Caco-2 (cell line): Measurements from ENCODE around the gene SAMD10. TPM values are rescaled to one million over a fixed set of nuclear protein-coding genes. Genes with fewer than 3 reads are reported as not detected.

Experiments
- BruUV-seq: library from RNA; stranded (reverse); fragments of 400-500 nt; replicated peaks from 2 replicates; lab custom pipeline; 2021; lab: Mats Ljungman, UMichigan
- CTCF ChIA-PET: fragments of 300-600 bp; sonication (Branson Sonifier 250); formaldehyde crosslinking; loops from one replicate; lab custom pipeline; 2022; ENCODE audit warnings: antibody characterized with exemption; lab: Charles Lee
- POLR2A ChIA-PET: fragments of 300-600 bp; sonication (Branson Sonifier 250); formaldehyde crosslinking; loops from one replicate; lab custom pipeline; 2022; ENCODE audit warnings: antibody characterized with exemption; lab: Charles Lee
- DNase-seq, 2 experiments: peaks; one replicate each; pipeline versions ENCODE4 v3.0.0 to v3.0.0-alpha.2; 2020 to 2022
- H3K27me3 ChIP-seq: replicated peaks from 2 replicates; pipeline ENCODE4 v1.6.0; 2011; ENCODE audit warnings: low read length; ENCODE audit not compliant: control insufficient read depth, insufficient read depth
- H3K36me3 ChIP-seq: 2 replicates; pipeline ENCODE4 v1.5.1; 2011; ENCODE audit warnings: low read length; ENCODE audit not compliant: control insufficient read depth, insufficient read depth
- H3K4me1 ChIP-seq: fragments of 250-450 bp; sonication (Bioruptor Pico); 2 replicates; pipeline ENCODE4 v1.5.1; 2020; ENCODE audit warnings: mild to moderate bottlenecking
- H3K4me3 ChIP-seq: 2 replicates; pipeline ENCODE4 v1.5.1; 2011; ENCODE audit warnings: low read depth, mild to moderate bottlenecking, control low read depth, low read length
- H3K9me3 ChIP-seq: fragments of 250-450 bp; sonication (Bioruptor Pico); 2 replicates; pipeline ENCODE4 v1.5.1; 2020; ENCODE audit warnings: mild to moderate bottlenecking, moderate library complexity
- H3K27ac Mint-ChIP-seq: one replicate; pipeline ENCODE4 v1.8.0; 2022; ENCODE audit warnings: mixed read lengths; ENCODE audit not compliant: unreplicated experiment
- H3K27me3 Mint-ChIP-seq: one replicate; pipeline ENCODE4 v1.8.0; 2022; ENCODE audit warnings: mixed read lengths; ENCODE audit not compliant: insufficient read depth, unreplicated experiment
- H3K36me3 Mint-ChIP-seq: one replicate; pipeline ENCODE4 v1.8.0; 2022; ENCODE audit warnings: mild to moderate bottlenecking, mixed read lengths; ENCODE audit not compliant: insufficient read depth, unreplicated experiment
- H3K4me1 Mint-ChIP-seq: one replicate; pipeline ENCODE4 v1.8.0; 2022; ENCODE audit warnings: low read depth, mixed read lengths; ENCODE audit not compliant: unreplicated experiment
- H3K4me3 Mint-ChIP-seq: one replicate; pipeline ENCODE4 v1.8.0; 2022; ENCODE audit warnings: mild to moderate bottlenecking, moderate library complexity, mixed read lengths; ENCODE audit not compliant: unreplicated experiment
- H3K9me3 Mint-ChIP-seq: one replicate; pipeline ENCODE4 v1.8.0; 2022; ENCODE audit warnings: mixed read lengths; ENCODE audit not compliant: unreplicated experiment
- intact Hi-C: fragments of 100-400 bp; cut with micrococcal nuclease; formaldehyde crosslinking; loops from one replicate; pipeline ENCODE4 v1.10.0; 2022; ENCODE audit not compliant: unreplicated experiment
- total RNA-seq: library from RNA; stranded (reverse); gene quantifications from 2 replicates; pipeline ENCODE4 v1.2.3, GENCODE V29; 2022
- TF ChIP-seq, protein P1 (sequence below), 2 experiments: fragments of 200-600 bp in 1 of 2; IDR thresholded peaks; 1 replicate in 1 of 2; 2 replicates in 1 of 2; pipeline versions ENCODE4 v1.5.1 to v1.8.0; 2011 to 2022; ENCODE audit warnings: antibody characterized with exemption in 1 of 2, control low read depth in 1 of 2, inconsistent platforms in 1 of 2, low read depth in 1 of 2, low read length in 1 of 2, mild to moderate bottlenecking in 1 of 2, moderate library complexity in 1 of 2; ENCODE audit not compliant: insufficient read depth in 1 of 2, severe bottlenecking in 1 of 2, unreplicated experiment in 1 of 2

Gene SAMD10
- total RNA-seq, 1 experiment from 2014 or later, result 13.6 TPM

DNA sequence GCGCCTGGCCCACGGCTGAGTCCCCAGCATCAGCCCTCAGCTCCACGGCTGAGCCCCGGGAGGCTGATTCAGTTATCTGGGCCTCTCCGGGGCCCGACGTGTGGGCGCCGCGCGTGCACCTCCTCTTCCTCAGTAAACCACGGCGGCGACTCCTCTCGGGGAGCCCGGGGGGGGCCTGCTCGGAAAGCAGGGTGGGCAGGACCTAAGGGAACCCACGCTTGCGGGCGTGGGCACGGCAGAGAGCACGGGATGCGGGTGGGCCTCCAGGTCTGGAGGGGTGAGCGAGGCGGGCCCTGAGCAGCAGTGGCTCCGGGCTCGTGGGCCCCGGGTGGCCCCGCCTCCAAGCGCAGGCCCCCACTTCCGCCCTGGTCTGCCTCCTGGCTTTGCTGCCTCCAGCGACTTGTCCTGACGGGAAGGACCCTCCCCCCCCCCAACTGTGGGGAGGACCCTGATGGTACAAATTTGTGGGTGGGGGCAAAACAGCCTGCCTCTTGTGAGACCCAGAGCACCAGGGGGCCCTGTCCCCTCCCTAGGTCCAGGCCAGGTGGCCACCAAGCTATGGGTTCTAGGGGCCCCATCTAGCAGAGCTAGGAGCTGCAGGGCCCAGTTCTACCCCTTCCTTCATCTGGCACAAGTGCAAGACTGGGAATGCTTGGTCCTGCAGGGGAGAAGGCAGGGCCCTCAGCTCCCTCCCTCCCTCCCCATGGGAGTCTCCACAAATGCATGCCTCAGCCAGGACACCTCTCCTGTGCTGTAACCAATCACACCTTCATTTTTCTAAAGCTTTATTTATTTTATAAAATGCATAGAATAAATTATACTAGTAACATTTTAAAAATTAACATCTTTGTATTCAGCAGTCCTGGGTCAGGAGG lies 40.1 kb downstream of the SAMD10 start:
- H3K4me3 ChIP-seq, result no peak overlapping the region
- H3K27me3 ChIP-seq, result no peaks in the 10 kb centered on the region
- intact Hi-C loops, result no loop called here
- peak in 1 of 2 experiments; percentile 54 for DNase-seq
- Mint-ChIP-seq H3K27me3 (no peaks in the 10 kb centered on the region), H3K27ac (no peak overlapping the region), H3K36me3 (peaks cover 94% of the 10 kb centered on the region), H3K4me3 (no peak overlapping the region), H3K4me1 (peaks cover 7% of the 10 kb centered on the region), H3K9me3 (no peaks in the 10 kb centered on the region)
- POLR2A ChIA-PET, result no interaction called here
- TF ChIP-seq, protein P1, sequence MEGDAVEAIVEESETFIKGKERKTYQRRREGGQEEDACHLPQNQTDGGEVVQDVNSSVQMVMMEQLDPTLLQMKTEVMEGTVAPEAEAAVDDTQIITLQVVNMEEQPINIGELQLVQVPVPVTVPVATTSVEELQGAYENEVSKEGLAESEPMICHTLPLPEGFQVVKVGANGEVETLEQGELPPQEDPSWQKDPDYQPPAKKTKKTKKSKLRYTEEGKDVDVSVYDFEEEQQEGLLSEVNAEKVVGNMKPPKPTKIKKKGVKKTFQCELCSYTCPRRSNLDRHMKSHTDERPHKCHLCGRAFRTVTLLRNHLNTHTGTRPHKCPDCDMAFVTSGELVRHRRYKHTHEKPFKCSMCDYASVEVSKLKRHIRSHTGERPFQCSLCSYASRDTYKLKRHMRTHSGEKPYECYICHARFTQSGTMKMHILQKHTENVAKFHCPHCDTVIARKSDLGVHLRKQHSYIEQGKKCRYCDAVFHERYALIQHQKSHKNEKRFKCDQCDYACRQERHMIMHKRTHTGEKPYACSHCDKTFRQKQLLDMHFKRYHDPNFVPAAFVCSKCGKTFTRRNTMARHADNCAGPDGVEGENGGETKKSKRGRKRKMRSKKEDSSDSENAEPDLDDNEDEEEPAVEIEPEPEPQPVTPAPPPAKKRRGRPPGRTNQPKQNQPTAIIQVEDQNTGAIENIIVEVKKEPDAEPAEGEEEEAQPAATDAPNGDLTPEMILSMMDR (IDR thresholded peaks at IDR 0.05; ENCODE audit: insufficient read depth in 1 of 2, low read depth in 1 of 2, low read length in 1 of 2, severe bottlenecking in 1 of 2, unreplicated experiment in 1 of 2), result no peak
- 0 out of 2 replicates have a peak, but pooled peaks cover 4% of the 10 kb centered on the region for H3K9me3 ChIP-seq
- no TSS peak for BruUV-seq
- no peaks in the 10 kb centered on the region for H3K4me1 ChIP-seq
- peaks cover 26% of the 10 kb centered on the region for H3K36me3 ChIP-seq
- CTCF ChIA-PET, result no interaction called here

DNA sequence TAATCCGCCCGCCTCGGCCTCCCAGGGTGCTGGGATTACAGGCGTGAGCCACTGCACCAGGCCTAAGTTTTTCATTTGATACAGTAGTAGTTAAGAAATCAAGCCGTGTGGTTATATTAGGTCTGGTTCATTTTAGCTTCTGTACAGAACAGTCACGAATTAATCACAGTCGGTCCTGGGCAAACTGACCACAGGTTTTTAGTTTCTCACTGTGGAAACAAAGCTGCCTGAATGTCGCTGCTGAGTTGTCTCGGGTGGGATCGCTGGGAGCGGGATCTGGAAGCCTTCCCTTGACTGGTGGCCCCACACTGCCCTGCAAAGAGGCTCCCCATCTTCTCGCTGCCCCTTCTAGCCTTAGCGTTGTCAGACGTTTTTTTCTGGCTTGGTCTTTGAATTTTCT lies 41.8 kb downstream of the SAMD10 start:
- no peak overlapping the region for H3K4me3 Mint-ChIP-seq
- peaks cover 93% of the 10 kb centered on the region for H3K36me3 Mint-ChIP-seq
- Histone ChIP-seq H3K36me3 (peaks cover 19% of the 10 kb centered on the region), H3K4me1 (no peaks in the 10 kb centered on the region), H3K9me3 (0 out of 2 replicates have a peak, but pooled peaks cover 4% of the 10 kb centered on the region), H3K27me3 (no peaks in the 10 kb centered on the region), H3K4me3 (no peak overlapping the region)
- no TSS peak for BruUV-seq
- no peak for DNase-seq
- no peak overlapping the region for H3K27ac Mint-ChIP-seq
- H3K27me3 Mint-ChIP-seq, result no peaks in the 10 kb centered on the region
- POLR2A ChIA-PET, result no interaction called here
- CTCF ChIA-PET, result interaction anchor here (1.1 kb wide), 1 partner anchor 36 kb away, joined by 3 read pairs; no protein-coding TSS in a partner anchor
- TF ChIP-seq, protein P1 (IDR thresholded peaks at IDR 0.05; ENCODE audit: insufficient read depth in 1 of 2, low read depth in 1 of 2, low read length in 1 of 2, severe bottlenecking in 1 of 2, unreplicated experiment in 1 of 2), result no peak
- intact Hi-C loops, result no loop called here
- peaks cover 6% of the 10 kb centered on the region for H3K4me1 Mint-ChIP-seq
- no peaks in the 10 kb centered on the region for H3K9me3 Mint-ChIP-seq

DNA sequence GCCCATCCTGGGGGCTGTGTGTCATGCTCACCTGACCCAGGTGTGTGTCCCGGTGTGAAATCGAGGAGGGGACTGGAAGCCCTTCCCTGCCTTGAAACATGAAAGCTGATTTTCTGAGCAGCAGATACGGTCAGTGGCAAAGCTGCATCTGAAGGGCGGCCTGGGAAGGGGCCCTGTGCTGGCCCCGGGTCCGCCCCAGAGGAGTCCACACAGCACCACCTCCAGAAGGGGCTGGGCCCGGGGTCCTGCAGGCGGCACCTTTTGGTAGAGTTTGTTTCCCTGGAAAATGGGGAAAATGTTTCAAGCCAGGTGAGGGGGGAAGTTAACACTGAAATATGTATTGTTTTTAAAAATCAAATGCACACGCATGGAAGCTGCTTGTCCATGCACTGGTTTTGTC lies 44.0 kb downstream of the SAMD10 start:
- peaks cover 93% of the 10 kb centered on the region for H3K36me3 Mint-ChIP-seq
- H3K4me1 ChIP-seq, result no peaks in the 10 kb centered on the region
- no peak overlapping the region for H3K4me3 Mint-ChIP-seq
- POLR2A ChIA-PET, result no interaction called here
- no peak for DNase-seq
- no peak overlapping the region for H3K4me3 ChIP-seq
- H3K9me3 Mint-ChIP-seq, result no peaks in the 10 kb centered on the region
- no peaks in the 10 kb centered on the region for H3K9me3 ChIP-seq
- peak overlapping the region; percentile 66 for H3K27ac Mint-ChIP-seq
- TF ChIP-seq, protein P1 (IDR thresholded peaks at IDR 0.05; ENCODE audit: insufficient read depth in 1 of 2, low read depth in 1 of 2, low read length in 1 of 2, severe bottlenecking in 1 of 2, unreplicated experiment in 1 of 2), result no peak
- H3K27me3 ChIP-seq, result no peaks in the 10 kb centered on the region
- intact Hi-C loops, result no loop called here
- no peaks in the 10 kb centered on the region for H3K27me3 Mint-ChIP-seq
- CTCF ChIA-PET, result interaction anchor here (0.7 to 0.8 kb wide), 2 partner anchors 38 to 185 kb away, joined by 3 to 9 read pairs; no protein-coding TSS in a partner anchor
- no TSS peak for BruUV-seq
- H3K4me1 Mint-ChIP-seq, result no peaks in the 10 kb centered on the region
- peaks cover 19% of the 10 kb centered on the region for H3K36me3 ChIP-seq
